Suprapubic skin (tissue), 4 donors: ENCODE results near the gene STARD3NL.

Experiments used
- POLR2A ChIP-seq, 2 donors: fragments of 450-650 bp; IDR thresholded peaks; one replicate each; pipeline ENCODE4 v1.6.1; 2017; ENCODE audit warnings: antibody characterized with exemption in 2 of 2, mild to moderate bottlenecking in 2 of 2, moderate library complexity in 2 of 2
- POLR2AphosphoS5 ChIP-seq, 3 donors: sonication (generic); formaldehyde crosslinking; IDR thresholded peaks; one replicate each; pipeline ENCODE4 v1.6.1; 2017; ENCODE audit warnings: antibody characterized with exemption in 3 of 3
- TF ChIP-seq, protein P1 (sequence below), 2 donors: fragments of 200-600 bp in 1 of 2; fragments of 450-650 bp in 1 of 2; sonication (generic) in 1 of 2; IDR thresholded peaks; one replicate each; pipeline ENCODE4 v1.5.1; 2016 to 2019; ENCODE audit warnings: antibody characterized with exemption in 2 of 2, mild to moderate bottlenecking in 1 of 2, moderate library complexity in 1 of 2

DNA sequence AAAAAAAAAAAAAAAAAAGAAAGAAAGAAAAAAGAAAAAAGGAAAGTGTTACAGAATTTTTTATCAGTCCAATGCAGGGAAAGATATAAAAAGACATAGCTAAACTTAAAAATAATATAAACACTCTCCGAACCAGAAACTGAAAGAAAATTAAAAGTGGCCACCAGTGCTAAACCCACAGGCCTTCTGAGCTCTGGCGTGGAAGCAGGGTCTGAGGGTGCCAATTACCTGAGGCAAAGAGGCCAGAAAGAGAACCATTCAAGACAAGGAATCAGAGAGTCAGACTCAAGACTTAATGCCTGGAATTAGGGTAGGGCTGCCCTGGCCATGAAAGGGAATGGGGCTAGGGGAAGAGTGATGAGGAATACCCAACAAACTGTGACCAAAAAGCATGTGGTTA, 36.9 kb upstream of the STARD3NL start:
- TF ChIP-seq POLR2AphosphoS5 (IDR thresholded peaks at IDR 0.05) (no peak), POLR2A (IDR thresholded peaks at IDR 0.05) (no peak)
- TF ChIP-seq, protein P1, sequence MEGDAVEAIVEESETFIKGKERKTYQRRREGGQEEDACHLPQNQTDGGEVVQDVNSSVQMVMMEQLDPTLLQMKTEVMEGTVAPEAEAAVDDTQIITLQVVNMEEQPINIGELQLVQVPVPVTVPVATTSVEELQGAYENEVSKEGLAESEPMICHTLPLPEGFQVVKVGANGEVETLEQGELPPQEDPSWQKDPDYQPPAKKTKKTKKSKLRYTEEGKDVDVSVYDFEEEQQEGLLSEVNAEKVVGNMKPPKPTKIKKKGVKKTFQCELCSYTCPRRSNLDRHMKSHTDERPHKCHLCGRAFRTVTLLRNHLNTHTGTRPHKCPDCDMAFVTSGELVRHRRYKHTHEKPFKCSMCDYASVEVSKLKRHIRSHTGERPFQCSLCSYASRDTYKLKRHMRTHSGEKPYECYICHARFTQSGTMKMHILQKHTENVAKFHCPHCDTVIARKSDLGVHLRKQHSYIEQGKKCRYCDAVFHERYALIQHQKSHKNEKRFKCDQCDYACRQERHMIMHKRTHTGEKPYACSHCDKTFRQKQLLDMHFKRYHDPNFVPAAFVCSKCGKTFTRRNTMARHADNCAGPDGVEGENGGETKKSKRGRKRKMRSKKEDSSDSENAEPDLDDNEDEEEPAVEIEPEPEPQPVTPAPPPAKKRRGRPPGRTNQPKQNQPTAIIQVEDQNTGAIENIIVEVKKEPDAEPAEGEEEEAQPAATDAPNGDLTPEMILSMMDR (IDR thresholded peaks at IDR 0.05), result no peak
